Endothelial cell of umbilical vein (primary cell): ENCODE results near the gene RAD51B. TPM values are rescaled to one million over a fixed set of nuclear protein-coding genes. Genes with fewer than 3 reads are reported as not detected.

ENCODE experiments used
- BruUV-seq: library from RNA; stranded (reverse); fragments of 400-500 nt; replicated peaks from 2 replicates; lab custom pipeline; 2021; lab: Mats Ljungman, UMichigan
- CTCF ChIA-PET: fragments of 300-600, 350-600 bp; sonication (Branson Sonifier 250); formaldehyde crosslinking; loops from one replicate; lab custom pipeline; 2021; ENCODE audit warnings: antibody characterized with exemption, inconsistent platforms; lab: Charles Lee
- POLR2A ChIA-PET: fragments of 300-600, 350-600 bp; sonication (Branson Sonifier 250); formaldehyde crosslinking; loops from one replicate; lab custom pipeline; 2021; ENCODE audit warnings: antibody characterized with exemption, inconsistent platforms; lab: Charles Lee
- DNase-seq: peaks from one replicate; pipeline ENCODE4 v3.0.0-alpha.2; 2011; ENCODE audit warnings: low read depth, low spot score
- FAIRE-seq: peaks from 2 replicates; lab custom pipeline; 2011; peaks lifted over from hg19 to GRCh38; lab: Jason Lieb, UNC
- H2AFZ ChIP-seq: 2 replicates; pipeline ENCODE4 v1.6.0; 2012; ENCODE audit warnings: low read depth, low read length, control low read depth, inconsistent platforms
- H3K27ac ChIP-seq: 2 replicates; pipeline ENCODE4 v1.5.1; 2011; ENCODE audit warnings: low read depth, mild to moderate bottlenecking, control low read depth, low read length, moderate library complexity; ENCODE audit not compliant: insufficient read depth
- H3K27me3 ChIP-seq, 2 experiments: 2 replicates each; pipeline versions ENCODE4 v1.6.0 to v1.6.1; 2011; ENCODE audit warnings: low read length in 2 of 2, mixed read lengths in 1 of 2; ENCODE audit not compliant: control insufficient read depth in 2 of 2, insufficient read depth in 2 of 2
- H3K36me3 ChIP-seq, 2 experiments: 2 replicates in 1 of 2; 3 replicates in 1 of 2; pipeline ENCODE4 v1.5.1; 2011; ENCODE audit warnings: low read length in 2 of 2, mild to moderate bottlenecking in 1 of 2, moderate library complexity in 1 of 2; ENCODE audit not compliant: control insufficient read depth in 2 of 2, insufficient read depth in 2 of 2; ENCODE audit errors: extremely low read depth in 1 of 2
- H3K4me1 ChIP-seq: 3 replicates; pipeline ENCODE4 v1.5.1; 2011; ENCODE audit warnings: mild to moderate bottlenecking, low read length; ENCODE audit not compliant: control insufficient read depth, insufficient read depth; ENCODE audit errors: extremely low read depth
- H3K4me2 ChIP-seq: 2 replicates; pipeline ENCODE4 v1.6.1; 2011; ENCODE audit warnings: low read length, control low read depth, mixed read lengths; ENCODE audit not compliant: insufficient read depth
- H3K4me3 ChIP-seq, 3 experiments: fragments of 200-600 bp in 1 of 3; sonication (generic), shearing (Covaris generic) in 1 of 3; replicated peaks in 1 of 3; 2 replicates each; pipeline ENCODE4 v1.5.1; 2011 to 2016; ENCODE audit warnings: control low read depth in 3 of 3, low read length in 3 of 3, mild to moderate bottlenecking in 2 of 3, inconsistent platforms in 1 of 3, low read depth in 1 of 3, moderate library complexity in 1 of 3; ENCODE audit not compliant: insufficient read depth in 1 of 3
- H3K79me2 ChIP-seq: 2 replicates; pipeline ENCODE4 v1.6.0; 2012; ENCODE audit warnings: low read length, inconsistent platforms; ENCODE audit not compliant: control insufficient read depth, insufficient read depth
- H3K9ac ChIP-seq: replicated peaks from 2 replicates; pipeline ENCODE3; 2011; ENCODE audit warnings: low read length, control low read depth; ENCODE audit not compliant: insufficient read depth; ENCODE audit errors: extremely low read depth
- H3K9me1 ChIP-seq: replicated peaks from 3 replicates; pipeline ENCODE4 v1.6.0; 2011; ENCODE audit warnings: mild to moderate bottlenecking, low read length; ENCODE audit not compliant: control insufficient read depth, insufficient read depth; ENCODE audit errors: extremely low read depth
- H3K9me3 ChIP-seq: replicated peaks from 2 replicates; pipeline ENCODE4 v1.5.1; 2012; ENCODE audit warnings: low read length, inconsistent platforms; ENCODE audit not compliant: control insufficient read depth, insufficient read depth
- H4K20me1 ChIP-seq: replicated peaks from 2 replicates; pipeline ENCODE3; 2011; ENCODE audit warnings: mild to moderate bottlenecking, low read length; ENCODE audit not compliant: control insufficient read depth, insufficient read depth; ENCODE audit errors: extremely low read depth
- CTCF ChIP-seq, 2 donors: IDR thresholded peaks; 1 replicate in 1 of 2; 2 replicates in 1 of 2; pipeline ENCODE4 v1.5.1; 2011; ENCODE audit warnings: low read length in 2 of 2, mild to moderate bottlenecking in 2 of 2, moderate library complexity in 2 of 2, control low read depth in 1 of 2, inconsistent platforms in 1 of 2, low read depth in 1 of 2; ENCODE audit not compliant: insufficient read depth in 1 of 2; ENCODE audit errors: extremely low read depth in 1 of 2
- EZH2 ChIP-seq: IDR thresholded peaks from 2 replicates; pipeline ENCODE4 v1.6.1; 2012; ENCODE audit warnings: borderline replicate concordance, low read depth, mild to moderate bottlenecking, moderate library complexity, low read length, inconsistent platforms; ENCODE audit not compliant: severe bottlenecking
- FOS ChIP-seq: IDR thresholded peaks from 2 replicates; pipeline ENCODE4 v1.6.1; 2011; ENCODE audit warnings: mild to moderate bottlenecking, low read length, moderate library complexity, borderline replicate concordance; ENCODE audit not compliant: insufficient read depth
- GATA2 ChIP-seq: IDR thresholded peaks from 2 replicates; pipeline ENCODE4 v1.7.0; 2011; ENCODE audit warnings: low read depth, mild to moderate bottlenecking, moderate library complexity, mixed read lengths, low read length; ENCODE audit not compliant: insufficient read length, insufficient read depth
- JUN ChIP-seq: IDR thresholded peaks from 2 replicates; pipeline ENCODE4 v1.6.1; 2011; ENCODE audit warnings: borderline replicate concordance, low read depth; ENCODE audit not compliant: insufficient read length, insufficient read depth
- MAX ChIP-seq: IDR thresholded peaks from 2 replicates; pipeline ENCODE4 v1.6.1; 2011; ENCODE audit not compliant: insufficient read depth, insufficient read length
- MYC ChIP-seq: IDR thresholded peaks from one replicate; pipeline ENCODE4 v1.6.1; 2011; ENCODE audit warnings: mild to moderate bottlenecking, low read depth, low read length
- POLR2A ChIP-seq: IDR thresholded peaks from 2 replicates; pipeline ENCODE4 v1.6.1; 2012; ENCODE audit warnings: low read depth, mild to moderate bottlenecking, control low read depth, low read length
- POLR2AphosphoS5 ChIP-seq: IDR thresholded peaks from 2 replicates; pipeline ENCODE4 v1.6.1; 2012; ENCODE audit warnings: low read depth, mild to moderate bottlenecking, control low read depth, low read length, moderate library complexity; ENCODE audit not compliant: insufficient read depth
- dilution Hi-C: fragments of 300-500 bp; cut with MboI; formaldehyde crosslinking; loops from one replicate; pipeline ENCODE4 v1.15.0; 2019; ENCODE audit warnings: low sequenced_read_pairs; ENCODE audit not compliant: extremely low pct_ligation_motif_present
- intact Hi-C: fragments of 100-400 bp; cut with micrococcal nuclease; formaldehyde crosslinking; loops from one replicate; pipeline ENCODE4 v1.10.0; 2022
- polyA plus RNA-seq, 4 experiments: library from polyadenylated mRNA; depleted of rRNA in 3 of 4; stranded (reverse) in 3 of 4; unstranded in 1 of 4; fragments of >200 nt; gene quantifications; 2 replicates each; pipeline versions ENCODE4 v1.2.1 to v1.2.3, GENCODE V29; 2011 to 2012; ENCODE audit warnings: missing spikeins in 1 of 4
- total RNA-seq: library from RNA; stranded (reverse); gene quantifications from 2 replicates; pipeline ENCODE4 v1.2.3, GENCODE V29; 2021

The RAD51B gene
- total and polyA plus RNA-seq, 2 donors (not counting 3 experiments of a cell fraction or from before 2014, with no cell fraction given) = 3.9 to 19.0 TPM

- Histone ChIP-seq H3K79me2 (no peaks in the 10 kb centered on the region), H2AFZ (no peak overlapping the region), H3K27me3 (no peaks in the 10 kb centered on the region), H3K27ac (no peak overlapping the region), H4K20me1 (no peaks in the 10 kb centered on the region), H3K4me3 (no peak overlapping the region), H3K9ac (no peak overlapping the region), H3K9me1 (no peaks in the 10 kb centered on the region), H3K36me3 (no peaks in the 10 kb centered on the region), H3K4me1 (peaks cover 2% of the 10 kb centered on the region), H3K9me3 (no peaks in the 10 kb centered on the region), H3K4me2 (no peak overlapping the region)
- intact Hi-C loops = no loop called here
- FAIRE-seq (no peak), DNase-seq (no peak)
- TF ChIP-seq FOS (no peak), GATA2 (no peak), POLR2AphosphoS5 (no peak), EZH2 (no peak), JUN (no peak), CTCF (IDR thresholded peaks at IDR 0.05; ENCODE audit: extremely low read depth in 1 of 2, insufficient read depth in 1 of 2, low read depth in 1 of 2, low read length in 2 of 2) (no peak), MAX (no peak), POLR2A (no peak), MYC (no peak)
- POLR2A ChIA-PET = no interaction called here
- CTCF ChIA-PET = interaction anchor here (1.1 kb wide), 1 partner anchor 10 kb away, joined by 4 read pairs; no protein-coding TSS in a partner anchor
- no TSS peak for BruUV-seq
- dilution Hi-C loops = no loop called here
Measured at GRCh38 chr14:68708343-68708742, 888.8 kb downstream of the RAD51B start.
